NCI-H2107 treated with DMSO at 0.1 percent for 48 hours (cell line): Measurements from ENCODE around the gene PRR23A.
"Not testable (repeated sequence)": the region's sequence is repeated elsewhere in the genome, so short reads cannot be mapped to it uniquely, and the experiment has no call there.

Source experiments
- DNase-seq: peaks from one replicate; lab custom pipeline; 2025; ENCODE audit not compliant: unreplicated experiment; lab: John Stamatoyannopoulos, UW

Gene PRR23A

GRCh38 chr3:139006051-139006716 is at the start of gene PRR23A:
PRR23A (minus strand) TSS chr3:139006268; CDS start chr3:139006268, 0 bp downstream.
- DNase-seq: no peak

- no peak for DNase-seq
These were observed 46.9 kb upstream of the PRR23A start for GRCh38 chr3:139052802-139053600.

GRCh38 chr3:139044366-139045210 is 38.5 kb upstream of the PRR23A start, which contains the start of gene PRR23C:
PRR23C (minus strand) TSS chr3:139044892; CDS start chr3:139044620, 272 bp downstream.
- DNase-seq: no peak

GRCh38 chr3:139043554-139044365 is 37.7 kb upstream of the PRR23A start:
- DNase-seq: no peak

- DNase-seq: no peak
These were observed 31.4 kb upstream of the PRR23A start for GRCh38 chr3:139037478-139037877.

- DNase-seq: no peak
These were observed 26.4 kb upstream of the PRR23A start for GRCh38 chr3:139032326-139033002.

GRCh38 chr3:139030576-139030975 is 24.5 kb upstream of the PRR23A start:
- not testable (repeated sequence) for DNase-seq

- DNase-seq: no peak
These were observed 18.9 kb upstream of the PRR23A start for GRCh38 chr3:139024968-139025367.

- no peak for DNase-seq
These were observed 14.8 kb upstream of the PRR23A start, which contains the start of gene PRR23B for GRCh38 chr3:139020868-139021234. PRR23B (minus strand) TSS chr3:139020926; CDS start chr3:139020661, 265 bp downstream.

- DNase-seq: no peak
These were observed 14.2 kb upstream of the PRR23A start for GRCh38 chr3:139020036-139020867.

- no peak for DNase-seq
These were observed 10.5 kb upstream of the PRR23A start for GRCh38 chr3:139016430-139017048.

GRCh38 chr3:139005356-139005993 is 593 bp downstream of the PRR23A start:
- DNase-seq: no peak

GRCh38 chr3:138995706-138996105 is 10.4 kb downstream of the PRR23A start:
- DNase-seq: no peak

- no peak for DNase-seq
These were observed 18.9 kb downstream of the PRR23A start for GRCh38 chr3:138987181-138987580.

- no peak for DNase-seq
These were observed 20.1 kb downstream of the PRR23A start for GRCh38 chr3:138985932-138986331.

- DNase-seq: no peak
These were observed 21.3 kb downstream of the PRR23A start for GRCh38 chr3:138984816-138985215.

GRCh38 chr3:138976047-138976446 is 30.0 kb downstream of the PRR23A start:
- no peak for DNase-seq

- no peak for DNase-seq
These were observed 30.7 kb downstream of the PRR23A start for GRCh38 chr3:138975351-138975750.
